Astrocyte of the spinal cord (primary cell): ENCODE results near the gene DLG4.
A peak's percentile ranks its signal among the peaks of the same experiment; 100 is the strongest.

Source experiments
- DNase-seq: peaks from one replicate; pipeline ENCODE4 v3.0.0; 2011; ENCODE audit warnings: low read depth, low spot score
- H3K4me3 ChIP-seq: 2 replicates; pipeline ENCODE4 v1.5.1; 2011; ENCODE audit warnings: low read depth, mild to moderate bottlenecking, low read length, moderate library complexity
- in situ Hi-C: cut with HindIII; loops from 2 replicates; pipeline ENCODE4 v1.10.0; 2017; ENCODE audit warnings: low sequenced_read_pairs
- TF ChIP-seq, protein P1 (sequence below): IDR thresholded peaks from 2 replicates; pipeline ENCODE4 v1.5.1; 2012; ENCODE audit warnings: low read depth, mild to moderate bottlenecking, low read length, inconsistent platforms

DLG4 gene

GRCh38 chr17:7254511-7254910 lies 34.9 kb upstream of the DLG4 start:
- in situ Hi-C loops, result no loop called here
- no peak overlapping the region for H3K4me3 ChIP-seq
- TF ChIP-seq, protein P1, sequence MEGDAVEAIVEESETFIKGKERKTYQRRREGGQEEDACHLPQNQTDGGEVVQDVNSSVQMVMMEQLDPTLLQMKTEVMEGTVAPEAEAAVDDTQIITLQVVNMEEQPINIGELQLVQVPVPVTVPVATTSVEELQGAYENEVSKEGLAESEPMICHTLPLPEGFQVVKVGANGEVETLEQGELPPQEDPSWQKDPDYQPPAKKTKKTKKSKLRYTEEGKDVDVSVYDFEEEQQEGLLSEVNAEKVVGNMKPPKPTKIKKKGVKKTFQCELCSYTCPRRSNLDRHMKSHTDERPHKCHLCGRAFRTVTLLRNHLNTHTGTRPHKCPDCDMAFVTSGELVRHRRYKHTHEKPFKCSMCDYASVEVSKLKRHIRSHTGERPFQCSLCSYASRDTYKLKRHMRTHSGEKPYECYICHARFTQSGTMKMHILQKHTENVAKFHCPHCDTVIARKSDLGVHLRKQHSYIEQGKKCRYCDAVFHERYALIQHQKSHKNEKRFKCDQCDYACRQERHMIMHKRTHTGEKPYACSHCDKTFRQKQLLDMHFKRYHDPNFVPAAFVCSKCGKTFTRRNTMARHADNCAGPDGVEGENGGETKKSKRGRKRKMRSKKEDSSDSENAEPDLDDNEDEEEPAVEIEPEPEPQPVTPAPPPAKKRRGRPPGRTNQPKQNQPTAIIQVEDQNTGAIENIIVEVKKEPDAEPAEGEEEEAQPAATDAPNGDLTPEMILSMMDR, result no peak

DNA sequence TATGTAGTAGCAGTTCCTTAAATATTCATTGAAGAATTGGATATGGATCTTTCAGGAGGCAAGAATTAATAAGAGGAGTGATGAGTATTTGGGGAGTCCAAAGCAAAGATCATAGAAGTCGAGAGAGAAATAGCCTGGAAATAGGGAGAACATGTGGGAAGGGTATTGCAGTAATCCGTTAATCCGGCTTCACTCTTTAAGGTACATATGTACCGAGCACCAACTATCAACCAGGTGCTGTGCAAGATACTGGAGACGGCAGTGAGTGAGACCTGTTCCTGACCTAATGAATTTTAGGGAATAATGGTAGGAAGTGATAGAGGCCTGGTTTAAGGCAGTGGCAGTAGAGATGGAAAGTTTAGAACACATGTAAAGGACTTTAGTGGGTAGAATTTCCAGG lies 33.4 kb upstream of the DLG4 start:
- peak overlapping the region; percentile 82 for H3K4me3 ChIP-seq
- DNase-seq, result no peak
- TF ChIP-seq, protein P1, result no peak
- in situ Hi-C loops, result no loop called here

More at GRCh38 chr17:7254511-7254910, 34.9 kb upstream of the DLG4 start:
- no peak for DNase-seq

GRCh38 chr17:7252176-7253043 lies 32.8 kb upstream of the DLG4 start, which contains the start of gene ELP5:
ELP5 (plus strand) TSS chr17:7252215; CDS start chr17:7252551, 336 bp downstream.
- TF ChIP-seq, protein P1, result peak; percentile 4
- DNase-seq, result peak; percentile 96
- in situ Hi-C loops, result no loop called here
- peak within 1 kb of the TSS; percentile 82 for H3K4me3 ChIP-seq

DNA sequence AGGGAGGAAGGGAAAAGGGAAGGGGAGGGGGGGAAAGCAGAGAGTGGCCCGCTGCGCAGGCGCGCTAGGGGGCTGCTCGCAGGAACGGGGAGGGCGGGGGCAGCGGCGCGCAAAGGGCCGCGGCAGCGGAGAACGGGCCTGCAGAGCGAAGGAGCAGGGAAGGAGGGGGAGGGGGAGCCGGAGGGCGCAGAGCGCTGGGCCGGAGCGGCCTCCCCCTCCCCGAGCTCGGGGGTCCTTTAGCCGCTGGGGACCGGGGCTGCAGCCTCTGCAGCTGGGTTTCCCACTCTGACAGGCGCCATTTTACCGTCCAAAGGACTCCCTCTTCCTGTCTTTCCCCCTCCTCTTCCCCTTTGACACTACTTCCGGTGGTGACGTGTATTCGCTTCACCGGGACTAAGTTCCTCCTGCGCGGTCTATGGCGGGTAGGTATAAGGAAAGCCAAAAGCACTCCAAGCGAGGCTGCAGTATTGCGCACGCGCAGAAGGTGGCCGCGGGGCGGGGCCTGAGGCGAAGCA lies 32.1 kb upstream of the DLG4 start, which contains the start of gene CTDNEP1:
TSS of gene CTDNEP1 (minus strand) at position 74 of the 515 bp plus-strand sequence. CDS start 438 bp downstream, outside the sequence.
- TF ChIP-seq, protein P1, result no peak
- DNase-seq, result peak; percentile 100
- in situ Hi-C loops, result no loop called here
- peak within 1 kb of the TSS; percentile 82 for H3K4me3 ChIP-seq

DNA sequence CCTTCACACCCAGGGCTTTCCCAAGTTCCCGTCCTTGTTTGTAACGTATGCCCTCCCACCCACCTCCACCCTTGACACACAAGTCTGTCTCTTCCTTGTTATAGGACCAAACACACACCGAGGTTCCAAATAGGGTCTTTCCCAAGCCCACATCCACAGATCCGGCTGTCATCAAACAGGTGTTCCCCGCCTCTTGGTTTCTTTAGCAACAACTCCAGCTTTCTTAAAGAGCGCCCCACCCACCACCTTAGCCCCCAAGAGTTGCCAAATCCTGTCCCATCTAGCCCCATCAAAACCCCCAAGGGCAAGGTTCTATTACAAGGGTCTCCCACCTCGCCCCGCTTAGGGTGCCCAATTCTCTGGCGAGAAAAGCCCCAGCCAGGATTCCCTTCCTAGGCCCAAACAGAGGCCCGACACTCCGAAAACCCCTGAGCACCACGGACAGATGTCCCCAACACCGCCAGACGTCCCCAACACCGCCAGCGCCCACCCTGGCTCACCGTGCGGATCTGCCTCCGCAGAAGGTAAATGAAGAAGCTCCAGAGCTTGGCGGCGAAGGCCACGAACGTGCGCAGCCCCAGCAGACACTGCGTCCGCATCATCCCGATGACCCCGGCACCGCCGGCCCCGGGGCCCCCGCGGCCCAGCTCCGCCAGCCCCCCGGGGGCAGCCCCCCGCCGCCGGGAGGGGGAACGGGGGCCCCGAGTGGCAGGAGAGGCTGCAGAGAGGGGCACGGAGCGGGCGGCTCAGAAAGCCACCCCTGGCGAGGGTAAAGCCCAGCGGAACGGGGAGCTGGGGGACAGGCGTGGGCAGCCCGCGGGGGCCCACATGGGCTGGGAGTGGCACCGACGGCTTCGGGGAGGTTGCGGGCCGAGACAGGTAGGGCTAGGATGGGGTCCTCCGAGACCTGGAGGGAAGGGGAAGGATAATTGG lies 31.3 kb upstream of the DLG4 start:
- TF ChIP-seq, protein P1, result no peak
- H3K4me3 ChIP-seq, result peak overlapping the region; percentile 82
- in situ Hi-C loops, result no loop called here
- DNase-seq, result no peak

DNA sequence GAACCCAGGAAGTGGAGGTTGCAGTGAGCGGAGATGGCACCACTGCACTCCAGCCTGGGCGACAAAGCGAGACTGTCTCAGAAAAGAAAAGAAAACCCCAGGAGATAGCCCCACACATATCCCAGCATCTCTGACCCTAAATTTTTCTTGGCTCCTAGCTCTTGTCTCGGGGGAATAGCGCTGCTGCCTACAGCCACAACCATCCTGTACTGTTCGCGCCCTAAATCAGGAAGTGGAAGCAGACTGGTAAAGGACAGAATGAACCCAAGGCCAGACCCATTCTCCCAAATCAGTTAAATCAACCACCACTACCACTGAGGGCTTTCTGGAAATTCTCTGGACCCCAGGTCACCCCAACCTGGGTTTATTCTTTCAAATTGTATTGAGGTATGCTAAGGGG lies 30.2 kb upstream of the DLG4 start:
- in situ Hi-C loops, result no loop called here
- TF ChIP-seq, protein P1, result no peak
- H3K4me3 ChIP-seq, result peak overlapping the region; percentile 82
- DNase-seq, result no peak
